ENCODE results near the gene RNASEH2A. TPM values are rescaled to one million over a fixed set of nuclear protein-coding genes. Genes with fewer than 3 reads are reported as not detected.

The RNASEH2A gene
- total and polyA plus RNA-seq, 2 of the 13 experiments (the other 11 are each of a cell fraction or from before 2014, with no cell fraction given), result 25.1 to 35.8 TPM

GRCh38 chr19:12782424-12783290 is 23.7 kb upstream of the RNASEH2A start (continued):
- TF ChIP-seq ZHX1 (CRISPR knock-in tag; IDR thresholded peaks at IDR 0.05; ENCODE audit: low read depth) (peak; percentile 22; the same call in 1 of the 2 replicates), ZKSCAN1 (IDR thresholded peaks at IDR 0.05; ENCODE audit: low read length) (no peak), TARDBP (CRISPR knock-in tag; IDR thresholded peaks at IDR 0.05) (no peak), LCORL (IDR thresholded peaks at IDR 0.05) (no peak), LCORL (CRISPR knock-in tag; IDR thresholded peaks at IDR 0.05) (0 out of 2 replicates have a peak, but pooled peaks have one; percentile 17), ZNF318 (CRISPR knock-in tag; IDR thresholded peaks at IDR 0.05) (no peak), KLF13 (CRISPR knock-in tag; IDR thresholded peaks at IDR 0.05) (no peak), EEA1 (CRISPR knock-in tag; IDR thresholded peaks at IDR 0.05; ENCODE audit: borderline replicate concordance) (peak; percentile 72; the same call in 1 of the 2 replicates), MXD1 (CRISPR knock-in tag; IDR thresholded peaks at IDR 0.05) (peak; percentile 69; the same call in 1 of the 2 replicates), HES4 (CRISPR knock-in tag; IDR thresholded peaks at IDR 0.05; ENCODE audit: borderline replicate concordance) (peak; percentile 73; the same call in 1 of the 2 replicates), YEATS4 (CRISPR knock-in tag; IDR thresholded peaks at IDR 0.05; ENCODE audit: borderline replicate concordance) (no peak; the same call in 1 of the 2 replicates), ZSCAN21 (CRISPR knock-in tag; IDR thresholded peaks at IDR 0.05; ENCODE audit: borderline replicate concordance) (peak; percentile 88; the same call in 1 of the 2 replicates), TBX2 (CRISPR knock-in tag; IDR thresholded peaks at IDR 0.05; ENCODE audit: borderline replicate concordance) (peak; percentile 64; the same call in 1 of the 2 replicates), SIN3A (IDR thresholded peaks at IDR 0.05; ENCODE audit: borderline replicate concordance, low read depth, low read length) (0 out of 2 replicates have a peak, but pooled peaks have one; percentile 66), ZNF776 (CRISPR knock-in tag; IDR thresholded peaks at IDR 0.05) (peak; percentile 34; the same call in 1 of the 2 replicates), ZNF501 (CRISPR knock-in tag; IDR thresholded peaks at IDR 0.05) (0 out of 2 replicates have a peak, but pooled peaks have one; percentile 12)
